Islet precursor cell (in vitro differentiated cells): ENCODE data around the gene GTF3C4.

Experiments
- DNase-seq: peaks from one replicate; pipeline ENCODE4 v3.0.0-alpha.2; 2018

The GTF3C4 gene

DNA sequence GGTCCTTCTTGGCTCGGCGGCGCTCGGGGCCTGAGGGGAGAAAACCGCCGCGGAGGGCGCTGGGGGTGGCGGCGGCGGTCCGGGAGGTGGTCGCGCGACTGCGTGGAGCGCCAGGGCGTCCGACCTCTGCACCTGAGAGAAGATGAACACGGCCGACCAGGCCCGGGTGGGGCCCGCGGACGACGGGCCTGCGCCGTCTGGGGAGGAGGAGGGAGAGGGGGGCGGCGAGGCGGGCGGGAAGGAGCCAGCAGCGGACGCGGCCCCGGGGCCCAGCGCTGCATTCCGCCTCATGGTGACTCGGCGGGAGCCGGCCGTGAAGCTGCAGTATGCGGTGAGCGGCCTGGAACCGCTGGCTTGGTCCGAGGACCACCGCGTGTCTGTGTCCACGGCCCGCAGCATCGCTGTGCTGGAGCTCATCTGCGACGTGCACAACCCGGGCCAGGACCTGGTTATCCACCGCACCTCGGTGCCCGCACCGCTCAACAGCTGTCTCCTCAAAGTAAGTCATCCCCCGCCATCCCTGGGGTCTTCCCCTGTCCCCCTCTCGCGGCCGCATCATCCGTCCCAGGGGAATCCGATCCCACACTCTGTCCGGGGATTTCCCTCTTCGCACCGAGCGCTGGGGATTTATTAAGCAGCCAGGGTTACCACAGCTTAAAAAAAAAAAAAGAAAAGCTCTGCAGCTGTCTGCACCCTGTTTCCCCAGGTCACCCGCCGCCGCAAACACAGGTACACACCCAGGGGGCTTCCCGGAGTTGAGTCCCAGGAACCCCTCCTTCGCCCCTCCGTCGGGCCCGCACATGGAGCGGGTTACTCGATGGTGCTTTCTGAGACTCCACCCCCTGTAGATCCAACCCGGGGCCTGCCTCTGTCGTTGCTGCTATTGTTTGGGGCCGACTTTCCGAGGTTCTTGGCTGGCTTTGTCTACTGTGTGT lies at the start of gene GTF3C4:
Gene GTF3C4 (plus strand): TSS at position 8 of the 935 bp plus-strand sequence. CDS start 135 bp downstream, at position 143.
- DNase-seq, result peak; percentile 70

DNA sequence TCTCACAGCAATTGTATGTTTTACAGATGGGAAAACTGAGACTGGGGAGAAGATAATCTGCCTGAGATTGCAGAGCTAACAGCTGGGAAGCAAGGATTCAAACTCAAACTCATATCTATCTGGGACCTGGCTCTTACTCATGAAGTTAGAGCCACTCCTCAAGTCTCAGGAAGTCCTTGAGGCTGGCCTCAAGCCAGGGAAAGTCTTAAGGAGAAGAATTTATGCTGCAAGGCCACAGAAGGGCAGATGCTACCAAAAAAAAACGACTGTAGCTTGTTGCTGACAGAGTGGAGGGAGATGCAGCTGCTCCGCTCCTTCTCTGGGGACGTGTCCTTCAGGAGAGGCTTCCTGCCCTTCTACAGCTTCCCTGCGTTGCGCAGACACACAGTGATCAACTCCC lies 48.1 kb upstream of the GTF3C4 start:
- no peak for DNase-seq

GRCh38 chr9:132626285-132626684 lies 44.0 kb upstream of the GTF3C4 start:
- no peak for DNase-seq

GRCh38 chr9:132627106-132627505 lies 43.2 kb upstream of the GTF3C4 start:
- DNase-seq, result no peak

GRCh38 chr9:132627594-132627993 lies 42.7 kb upstream of the GTF3C4 start:
- no peak for DNase-seq

DNA sequence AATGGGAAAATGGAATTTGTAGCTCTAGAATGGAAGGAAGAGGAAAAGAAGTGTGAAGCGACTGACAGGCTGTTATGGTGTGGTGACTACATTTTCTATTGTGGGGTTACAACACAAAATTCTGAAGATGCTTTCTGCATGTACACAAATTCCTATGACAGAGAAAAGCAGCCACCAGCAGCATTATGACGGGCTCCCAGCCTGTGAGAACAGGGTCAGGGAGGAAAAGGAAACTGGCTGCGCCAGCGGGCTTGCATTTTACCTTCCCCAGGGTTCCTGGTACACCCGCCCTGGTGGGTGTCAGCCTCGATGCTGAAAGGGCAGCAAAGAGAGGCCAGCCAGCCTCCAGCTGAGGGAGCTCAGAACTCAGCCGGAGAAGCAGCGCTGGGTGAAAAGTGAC lies 41.5 kb upstream of the GTF3C4 start:
- no peak for DNase-seq

- peak; percentile 10 for DNase-seq
Observed at GRCh38 chr9:132630116-132630515, 40.1 kb upstream of the GTF3C4 start.

- no peak for DNase-seq
Observed at GRCh38 chr9:132630811-132631210, 39.5 kb upstream of the GTF3C4 start.

DNA sequence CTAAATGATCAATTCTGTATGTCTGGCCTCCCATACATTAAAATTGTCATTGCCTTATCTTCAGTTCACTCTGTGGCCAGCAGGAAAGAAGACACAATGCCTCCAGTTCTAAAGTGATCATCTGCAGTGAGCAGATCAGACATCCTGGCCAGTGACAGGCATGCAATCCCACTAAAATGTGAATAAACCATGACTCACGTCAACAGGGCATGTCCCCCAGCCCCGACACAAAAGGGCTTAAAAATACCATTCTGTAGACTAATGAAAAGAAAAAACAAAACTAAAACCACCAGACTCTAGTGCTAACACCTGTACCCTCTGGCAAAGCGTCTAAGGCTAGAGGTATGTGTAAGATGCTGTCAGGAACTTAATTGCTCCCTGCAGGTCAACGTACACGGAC lies 39.0 kb upstream of the GTF3C4 start:
- DNase-seq, result no peak

DNA sequence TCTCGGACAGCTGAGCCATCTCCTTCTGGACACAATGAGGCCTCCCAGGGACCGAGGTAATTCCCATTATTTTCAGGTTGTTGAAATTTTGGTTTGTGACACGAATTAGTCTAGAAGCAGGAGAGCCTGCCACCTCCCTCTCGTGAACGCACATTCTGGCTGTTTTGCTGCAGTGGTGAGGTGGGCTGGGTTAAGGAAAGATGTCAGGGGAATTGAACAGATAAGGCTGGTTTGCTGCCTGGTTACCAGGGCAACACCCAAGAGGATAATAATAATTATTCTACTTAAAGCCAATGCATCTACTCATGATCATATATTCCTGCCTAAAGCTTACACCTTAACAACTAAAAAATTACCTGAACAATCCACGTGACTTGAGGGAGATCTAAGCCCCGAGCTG lies 38.6 kb upstream of the GTF3C4 start:
- DNase-seq, result no peak

GRCh38 chr9:132632413-132633129 lies 37.7 kb upstream of the GTF3C4 start:
- DNase-seq, result no peak

GRCh38 chr9:132634327-132634726 lies 35.9 kb upstream of the GTF3C4 start:
- DNase-seq, result no peak

- DNase-seq, result no peak
Observed at GRCh38 chr9:132637351-132637750, 32.9 kb upstream of the GTF3C4 start.

DNA sequence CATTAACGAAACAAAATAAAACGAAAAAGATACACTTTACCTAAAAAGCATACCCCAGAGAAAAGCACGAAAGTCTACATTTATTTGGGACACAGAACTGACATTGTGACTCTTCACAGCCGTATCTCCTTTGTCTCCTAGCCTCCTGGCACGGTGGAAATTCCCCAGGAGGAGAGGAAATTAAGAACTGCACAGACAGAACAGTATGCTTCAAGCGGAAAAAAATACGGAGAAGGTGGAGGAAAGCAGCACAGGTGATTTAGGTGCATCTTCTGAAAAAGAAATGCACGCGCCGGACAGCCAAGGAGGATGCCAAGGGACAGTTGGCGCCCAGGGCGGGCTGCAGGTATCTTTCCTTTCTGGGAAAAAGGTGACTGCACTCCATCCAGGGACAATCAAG lies 32.5 kb upstream of the GTF3C4 start:
- no peak for DNase-seq

DNA sequence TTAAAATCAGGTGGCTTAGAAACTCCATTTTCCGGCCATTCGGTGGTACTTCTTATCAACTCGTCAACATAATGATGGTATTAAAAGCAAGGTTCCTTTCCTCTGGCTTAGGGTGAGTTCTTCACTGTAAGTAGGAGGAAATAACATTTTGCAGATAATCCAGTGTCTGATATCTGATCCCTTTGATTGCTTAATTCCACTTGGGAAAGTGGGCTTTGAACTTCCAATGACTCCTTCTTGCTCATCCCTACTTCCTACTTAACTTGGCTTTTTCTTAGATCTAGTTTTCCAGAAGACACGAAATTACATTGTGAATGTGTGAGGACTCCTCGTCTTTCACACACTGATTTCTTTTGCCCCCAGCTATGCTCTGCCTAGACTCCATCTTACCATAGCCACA lies 32.0 kb upstream of the GTF3C4 start:
- no peak for DNase-seq

GRCh38 chr9:132639322-132639721 lies 30.9 kb upstream of the GTF3C4 start:
- no peak for DNase-seq

DNA sequence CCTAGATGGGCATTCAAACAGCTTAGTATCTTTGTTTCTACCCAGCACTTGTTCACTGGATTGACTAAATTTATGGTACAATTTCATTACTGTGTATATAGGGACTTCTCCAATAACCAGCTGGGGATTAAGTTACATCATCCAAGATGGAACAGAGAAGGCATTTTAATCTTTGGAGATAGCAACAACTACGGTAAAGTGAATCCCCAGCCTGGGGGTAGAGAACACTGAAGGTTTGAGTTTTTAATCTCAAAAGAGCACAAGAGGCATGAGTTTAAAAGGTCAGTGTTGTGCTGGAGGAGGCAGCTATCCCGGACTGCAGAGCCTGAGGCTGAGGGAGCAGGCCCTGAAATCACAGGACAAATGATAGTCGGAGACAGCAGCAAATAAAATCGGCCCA lies 29.0 kb upstream of the GTF3C4 start:
- DNase-seq, result no peak

DNA sequence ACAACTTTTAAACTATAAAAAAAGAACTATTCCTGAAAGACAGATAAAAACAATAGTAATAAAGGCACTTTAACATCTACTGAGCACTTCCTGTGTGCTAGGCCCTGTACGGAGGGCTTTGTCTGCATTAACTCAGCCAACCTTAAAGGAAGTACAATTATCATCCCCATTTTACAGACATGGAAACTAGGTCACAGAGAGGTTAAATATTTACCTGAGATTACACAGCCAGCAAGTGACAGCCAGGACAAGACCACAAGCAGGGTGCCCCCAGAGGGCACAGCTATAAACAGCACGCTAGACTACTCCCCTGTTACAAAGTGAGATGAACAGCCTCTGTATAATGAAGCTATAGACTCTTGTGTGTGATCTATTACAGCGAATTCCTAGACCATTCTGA lies 26.0 kb upstream of the GTF3C4 start:
- DNase-seq, result no peak

- DNase-seq, result no peak
Observed at GRCh38 chr9:132645306-132645705, 25.0 kb upstream of the GTF3C4 start.

DNA sequence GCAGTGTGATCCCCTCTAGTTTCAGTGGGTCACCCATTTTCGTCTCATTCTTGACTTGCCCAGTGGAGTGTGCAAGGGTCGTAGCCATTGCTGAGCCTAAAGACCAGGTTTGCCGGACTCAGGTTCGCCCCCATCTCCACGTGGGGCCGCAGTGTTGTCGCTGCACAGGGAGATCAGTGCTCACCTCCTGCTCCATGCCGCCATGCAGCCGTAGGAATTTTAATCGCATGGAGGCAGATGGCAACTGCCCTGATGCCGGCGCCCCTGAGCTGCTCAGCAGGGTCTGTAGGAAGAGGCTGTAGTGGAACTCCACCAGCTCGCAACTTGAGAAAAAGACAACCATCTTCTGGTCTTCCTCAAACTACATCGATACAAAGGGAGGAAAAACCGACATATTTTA lies 24.6 kb upstream of the GTF3C4 start:
- DNase-seq, result no peak

- DNase-seq, result no peak
Observed at GRCh38 chr9:132646726-132647125, 23.5 kb upstream of the GTF3C4 start.

DNA sequence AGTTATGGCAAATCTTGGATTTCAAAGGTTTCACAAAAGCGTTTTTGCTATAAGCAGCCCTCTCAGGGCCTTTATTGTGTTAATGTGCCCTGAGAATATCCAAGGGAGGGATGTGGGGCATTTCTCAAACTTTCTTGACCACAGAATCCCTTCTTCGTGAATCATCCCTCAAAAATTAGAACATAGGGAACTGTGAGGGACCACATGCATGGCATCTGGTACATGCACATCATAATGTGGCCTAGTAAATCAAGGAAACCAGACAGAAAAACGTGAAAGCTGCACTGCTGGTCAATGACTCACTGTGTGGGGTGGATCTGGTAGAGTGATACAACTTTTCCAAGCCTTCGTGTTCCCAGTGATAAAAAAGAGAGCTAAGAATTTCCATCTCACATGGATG lies 22.9 kb upstream of the GTF3C4 start:
- no peak for DNase-seq

DNA sequence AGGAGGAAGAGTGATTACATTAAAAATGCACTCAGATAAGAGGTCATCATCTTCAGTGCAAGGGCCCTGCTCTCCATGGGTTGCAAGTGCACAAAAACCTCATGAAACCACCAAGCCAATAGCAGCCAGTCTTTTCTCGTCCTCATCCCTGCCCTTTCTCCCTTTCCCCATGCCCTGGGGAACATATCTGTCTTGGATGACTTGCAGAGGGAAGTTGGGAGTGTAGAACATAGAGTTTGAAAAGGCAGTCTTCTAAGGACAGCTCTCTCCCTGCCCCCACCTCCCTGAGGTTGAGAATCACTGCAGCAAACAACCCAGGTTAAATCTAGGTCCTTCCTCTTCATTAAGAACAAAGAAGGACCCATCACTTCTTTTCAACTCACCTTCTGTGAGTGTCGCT lies 22.5 kb upstream of the GTF3C4 start:
- no peak for DNase-seq

GRCh38 chr9:132648283-132648682 lies 22.0 kb upstream of the GTF3C4 start:
- no peak for DNase-seq
